ENCODE results near the gene SUGCT. TPM values are rescaled to one million over a fixed set of nuclear protein-coding genes. Genes with fewer than 3 reads are reported as not detected.

Gene SUGCT
- total RNA-seq, 1 experiment from 2014 or later: 14.4 TPM

DNA sequence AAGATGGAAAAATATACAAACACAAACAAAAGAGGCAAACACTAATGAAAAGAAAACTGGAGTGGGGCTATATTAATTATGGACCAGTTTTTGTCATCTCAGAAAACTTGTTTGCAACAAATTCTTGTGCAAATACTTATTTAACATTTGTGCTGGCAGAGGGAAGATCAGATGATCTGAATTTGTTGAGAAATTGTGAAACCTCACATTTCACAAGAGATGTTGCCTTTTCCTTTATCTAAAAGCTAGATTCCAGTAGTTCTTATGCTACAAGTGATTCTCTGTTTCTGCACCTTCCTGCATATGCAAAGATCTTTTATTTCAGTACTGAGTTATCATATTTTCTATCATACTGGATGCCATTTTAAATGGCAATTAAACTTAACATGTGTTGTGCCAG lies 320.7 kb downstream of the SUGCT start:
- in situ Hi-C loops (cut with HindIII; ENCODE audit: low pct_unique_long_range_greater_than_20kb, low sequenced_read_pairs): no loop called here
- peak; percentile 36 for DNase-seq (ENCODE audit: low read depth, low spot score)

DNA sequence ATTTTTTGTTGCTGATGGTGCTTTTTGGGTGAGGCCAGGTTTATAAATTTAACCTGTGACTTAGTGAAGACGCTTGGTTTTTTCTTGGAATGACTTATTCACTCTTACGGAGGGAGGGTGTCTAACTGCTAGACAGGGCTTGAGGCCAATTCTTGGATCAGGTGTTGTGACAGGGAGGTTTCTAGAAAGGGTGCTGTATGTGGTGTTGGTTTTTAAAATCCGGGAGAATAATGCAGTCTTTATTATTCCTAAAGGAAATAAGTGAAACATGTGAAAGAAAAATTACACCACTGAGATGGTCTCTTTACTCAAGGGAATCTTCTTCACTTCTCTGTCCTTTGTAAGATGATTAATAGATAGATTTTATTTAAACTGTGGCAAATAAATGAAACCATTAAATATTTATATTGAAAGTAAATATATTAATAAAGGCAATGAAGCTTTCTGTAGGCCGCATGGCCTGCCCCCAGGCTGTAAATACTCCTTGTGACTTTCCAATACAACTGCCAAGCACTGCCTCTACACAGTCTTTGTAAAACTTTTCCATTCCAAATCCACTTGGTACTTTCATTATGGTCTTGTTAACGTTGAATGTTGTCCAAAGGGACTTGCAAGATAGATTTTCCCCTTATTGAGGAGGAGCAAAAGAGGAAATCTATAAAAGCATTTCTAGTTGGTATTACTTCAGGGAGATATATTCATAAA lies 323.1 kb downstream of the SUGCT start:
- DNase-seq (ENCODE audit: low read depth, low spot score): peak; percentile 98
- in situ Hi-C loops (cut with HindIII; ENCODE audit: low pct_unique_long_range_greater_than_20kb, low sequenced_read_pairs): no loop called here

DNA sequence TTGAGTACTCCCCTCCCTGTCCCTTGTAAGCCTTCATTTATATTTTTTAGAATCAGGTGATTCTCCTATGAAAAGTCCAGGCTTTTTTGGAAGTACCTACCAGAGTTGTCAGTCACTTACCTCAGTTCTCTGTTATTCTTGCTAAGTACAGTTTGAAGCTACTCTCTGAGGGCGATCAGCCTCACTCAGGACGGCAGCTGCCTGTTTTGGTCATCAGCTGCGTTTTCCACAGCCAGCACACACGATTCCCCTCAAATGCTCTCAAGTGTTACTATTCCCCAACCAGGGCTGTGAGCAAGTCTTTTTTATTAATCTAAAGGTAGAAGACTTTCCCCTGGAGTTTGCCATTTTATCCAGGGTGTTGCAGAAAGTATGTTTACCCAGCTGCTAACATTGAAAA lies 328.6 kb downstream of the SUGCT start:
- DNase-seq (ENCODE audit: low read depth, low spot score): no peak
- in situ Hi-C loops (cut with HindIII; ENCODE audit: low pct_unique_long_range_greater_than_20kb, low sequenced_read_pairs): no loop called here

DNA sequence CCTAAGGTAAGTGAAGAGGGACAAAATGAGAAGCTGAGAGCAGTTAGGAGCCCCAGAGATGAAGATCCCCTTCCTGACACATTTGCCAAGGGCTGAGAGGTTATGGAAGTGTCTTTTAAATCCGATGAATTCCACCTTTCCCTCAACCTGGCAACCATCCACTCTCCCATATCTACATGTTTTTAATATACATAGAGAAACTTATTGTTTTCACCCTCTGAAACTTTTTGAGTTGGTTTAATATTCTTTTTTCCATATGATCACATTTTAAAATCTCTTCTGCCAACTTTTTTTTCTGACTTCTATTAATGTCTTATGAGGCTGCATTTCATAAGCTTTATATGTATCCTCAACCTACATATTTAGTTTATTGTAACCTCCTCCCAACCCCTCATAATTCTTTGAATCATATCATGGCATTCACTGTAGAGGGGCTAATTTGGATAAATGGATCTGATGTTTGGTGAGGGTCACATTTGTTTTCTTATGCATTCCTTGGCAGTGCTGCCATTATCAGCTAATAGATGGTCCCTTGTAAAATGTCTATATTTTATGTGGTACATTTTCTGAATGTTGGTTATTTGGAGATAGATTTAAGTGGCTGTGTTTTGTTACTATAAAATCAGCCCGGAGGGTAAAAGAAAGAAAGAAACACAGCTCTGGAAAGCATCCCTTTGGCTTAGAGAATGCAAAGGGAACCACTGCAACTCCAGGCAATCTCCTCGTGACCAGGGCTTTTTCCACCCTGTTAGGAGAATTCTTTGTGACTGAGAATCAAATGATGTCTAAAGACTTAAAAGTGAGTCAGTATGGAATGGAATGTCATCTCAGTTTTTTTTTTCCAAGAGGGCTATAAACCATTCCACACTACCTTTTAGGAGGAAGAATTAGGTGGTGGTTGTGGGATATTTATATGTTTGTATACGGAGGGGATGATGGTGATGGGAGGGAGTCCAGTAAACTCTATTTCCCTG lies 334.4 kb downstream of the SUGCT start:
- in situ Hi-C loops (cut with HindIII; ENCODE audit: low pct_unique_long_range_greater_than_20kb, low sequenced_read_pairs): no loop called here
- DNase-seq (ENCODE audit: low read depth, low spot score): peak; percentile 84

DNA sequence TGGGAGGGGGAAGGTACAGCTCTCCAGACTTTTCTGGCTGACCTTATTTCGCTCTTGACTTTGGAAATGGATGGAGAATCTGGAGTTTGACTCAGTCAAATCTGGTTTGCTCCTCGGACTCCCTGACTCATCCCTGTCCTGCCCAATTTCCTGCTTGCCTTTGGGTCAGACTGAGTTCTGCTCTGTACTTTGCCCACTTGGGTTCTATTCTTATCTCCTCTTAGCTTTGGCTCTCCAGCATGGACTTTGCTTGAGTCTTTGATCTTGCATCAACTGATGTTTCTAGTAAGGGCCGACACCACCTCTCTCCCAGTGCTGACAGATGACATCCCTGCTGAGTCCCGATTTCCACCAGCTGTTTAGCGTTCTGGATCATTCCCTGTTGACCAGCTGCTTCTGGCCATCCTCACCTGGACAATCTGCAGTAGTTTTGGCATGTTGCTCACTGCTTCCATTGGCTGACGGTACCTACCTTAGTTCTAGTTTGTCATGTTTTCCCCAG lies 335.3 kb downstream of the SUGCT start:
- DNase-seq (ENCODE audit: low read depth, low spot score): no peak
- in situ Hi-C loops (cut with HindIII; ENCODE audit: low pct_unique_long_range_greater_than_20kb, low sequenced_read_pairs): no loop called here

DNA sequence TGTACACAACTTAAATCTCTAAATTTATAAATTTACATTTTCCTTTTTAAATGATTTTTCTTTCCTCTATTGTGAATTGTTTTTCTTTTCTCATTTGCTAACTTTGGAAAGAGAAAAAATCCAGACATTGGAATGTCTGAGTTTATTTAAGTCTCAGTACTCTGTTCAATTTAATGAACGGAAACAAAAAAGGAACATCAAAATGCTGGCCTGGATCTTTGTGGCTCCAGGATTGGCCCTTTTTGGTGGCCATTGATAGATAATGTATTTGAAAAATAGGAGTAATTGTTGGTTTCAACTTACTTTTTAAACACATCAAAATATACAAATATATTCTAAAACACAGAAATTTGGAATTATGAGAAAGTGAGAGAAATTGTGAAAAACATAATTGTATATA lies 336.0 kb downstream of the SUGCT start:
- in situ Hi-C loops (cut with HindIII; ENCODE audit: low pct_unique_long_range_greater_than_20kb, low sequenced_read_pairs): no loop called here
- no peak for DNase-seq (ENCODE audit: low read depth, low spot score)

DNA sequence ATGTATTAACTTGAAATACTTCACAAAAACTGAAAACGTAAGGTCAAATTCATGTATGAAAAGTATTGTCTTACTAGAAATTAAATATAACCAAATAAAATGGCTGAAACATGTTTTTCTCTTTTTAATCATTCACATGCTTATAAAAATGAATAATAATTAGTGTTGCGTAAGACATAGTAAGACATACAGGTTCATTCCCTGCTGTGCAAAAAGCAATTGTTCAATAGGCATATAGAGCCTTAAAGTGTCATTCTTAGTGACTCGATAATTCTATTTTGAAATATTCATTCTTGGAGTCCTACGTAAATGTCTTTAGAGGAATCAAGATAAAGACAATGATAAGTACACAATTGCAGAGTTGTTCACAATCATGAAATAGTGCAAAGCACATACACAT lies 337.1 kb downstream of the SUGCT start:
- in situ Hi-C loops (cut with HindIII; ENCODE audit: low pct_unique_long_range_greater_than_20kb, low sequenced_read_pairs): no loop called here
- DNase-seq (ENCODE audit: low read depth, low spot score): no peak

DNA sequence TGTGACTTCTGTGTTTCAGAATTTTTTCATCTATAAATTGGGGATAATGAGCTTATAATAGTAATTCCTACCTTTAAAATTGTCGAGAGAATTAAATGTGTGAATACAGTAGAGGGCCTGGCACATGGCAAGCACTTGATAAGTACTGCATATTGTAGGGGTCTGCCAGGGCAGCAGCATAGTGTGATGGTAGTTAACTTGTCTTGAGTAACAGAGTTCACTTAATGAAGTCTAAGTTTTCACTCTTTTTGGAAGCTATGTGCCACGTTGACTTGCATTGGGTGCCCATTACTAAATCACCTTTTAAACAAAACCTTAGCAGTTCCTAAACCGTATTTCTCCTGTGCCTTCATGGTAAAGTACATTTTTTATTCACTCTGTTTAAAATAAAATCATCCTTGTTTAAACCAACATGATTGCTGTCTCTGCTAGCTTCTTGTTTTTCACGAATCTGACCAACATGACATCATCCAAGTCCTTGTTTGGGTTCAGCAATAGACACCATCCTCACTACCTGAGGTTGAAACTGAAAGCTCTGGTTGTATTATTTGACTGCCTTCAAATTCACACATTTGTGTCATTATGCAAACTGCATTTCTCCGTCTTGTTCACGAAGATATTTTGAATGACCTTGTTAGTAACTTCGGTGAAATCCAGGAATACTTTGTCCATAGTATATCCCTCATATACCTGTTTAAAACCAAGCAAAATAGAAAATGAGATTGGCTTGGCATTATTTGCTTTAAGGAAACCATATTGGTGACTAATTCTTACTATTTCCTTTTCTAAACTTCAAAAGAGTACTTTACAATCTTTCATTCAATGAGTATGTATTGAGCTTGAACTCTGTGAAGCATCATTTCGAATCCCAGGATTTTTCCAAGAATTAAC lies 340.2 kb downstream of the SUGCT start:
- in situ Hi-C loops (cut with HindIII; ENCODE audit: low pct_unique_long_range_greater_than_20kb, low sequenced_read_pairs): no loop called here
- no peak for DNase-seq (ENCODE audit: low read depth, low spot score)

DNA sequence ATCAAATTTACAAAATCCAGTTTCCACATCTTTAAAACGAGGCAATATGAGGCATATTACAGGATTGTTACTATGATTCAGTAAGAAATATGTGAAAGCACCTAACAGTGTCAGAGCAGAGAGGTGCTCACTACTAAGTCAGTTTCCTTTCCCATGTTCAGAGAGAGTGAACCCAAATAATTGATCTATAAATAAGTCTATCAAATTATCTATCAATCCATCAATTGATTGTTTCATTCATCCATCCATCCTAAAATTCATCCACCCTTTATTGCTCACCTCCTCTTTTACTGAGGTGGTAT lies 340.8 kb downstream of the SUGCT start:
- DNase-seq (ENCODE audit: low read depth, low spot score): no peak
- in situ Hi-C loops (cut with HindIII; ENCODE audit: low pct_unique_long_range_greater_than_20kb, low sequenced_read_pairs): no loop called here

DNA sequence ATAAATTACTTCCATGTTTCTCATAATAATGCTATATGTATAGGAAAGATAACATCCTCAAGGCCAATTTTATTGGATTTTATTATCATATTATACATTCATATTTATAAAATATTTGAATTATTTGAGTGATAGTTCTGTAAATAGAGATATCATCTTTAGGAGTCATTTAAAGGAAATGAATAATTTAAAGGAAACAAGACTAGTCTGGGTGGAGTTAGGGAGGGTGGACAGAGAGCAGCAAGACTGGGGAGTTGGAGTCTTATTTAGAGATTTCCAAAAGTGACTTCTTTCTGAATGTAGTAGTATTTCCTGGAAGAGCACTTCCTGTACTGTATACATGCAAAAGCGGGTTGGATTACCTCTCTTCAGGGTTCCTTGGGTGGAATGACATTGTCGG lies 342.3 kb downstream of the SUGCT start:
- no peak for DNase-seq (ENCODE audit: low read depth, low spot score)

DNA sequence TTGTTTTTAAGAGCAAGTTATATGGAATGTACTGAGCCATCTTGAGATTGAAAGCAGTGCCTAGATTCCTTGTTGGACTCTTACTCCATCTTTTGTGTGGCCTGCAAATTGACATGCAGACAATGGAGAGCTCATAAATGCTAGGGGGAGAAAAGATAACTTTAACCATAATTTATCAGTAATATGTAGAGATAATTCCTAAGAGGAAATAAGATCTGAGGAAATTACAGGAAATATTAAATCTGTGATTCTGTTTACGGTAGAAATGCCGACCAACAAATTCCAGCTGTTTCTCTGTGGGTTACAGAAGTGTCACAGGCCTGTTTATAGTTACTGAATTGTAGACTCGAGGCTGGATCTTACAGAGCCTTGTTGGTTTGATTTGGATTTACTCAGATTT lies 348.0 kb downstream of the SUGCT start:
- no peak for DNase-seq (ENCODE audit: low read depth, low spot score)
- in situ Hi-C loops (cut with HindIII; ENCODE audit: low pct_unique_long_range_greater_than_20kb, low sequenced_read_pairs): no loop called here

More for the DNA sequence above, 342.3 kb downstream of the SUGCT start:
- in situ Hi-C loops (cut with HindIII; ENCODE audit: low pct_unique_long_range_greater_than_20kb, low sequenced_read_pairs): no loop called here

DNA sequence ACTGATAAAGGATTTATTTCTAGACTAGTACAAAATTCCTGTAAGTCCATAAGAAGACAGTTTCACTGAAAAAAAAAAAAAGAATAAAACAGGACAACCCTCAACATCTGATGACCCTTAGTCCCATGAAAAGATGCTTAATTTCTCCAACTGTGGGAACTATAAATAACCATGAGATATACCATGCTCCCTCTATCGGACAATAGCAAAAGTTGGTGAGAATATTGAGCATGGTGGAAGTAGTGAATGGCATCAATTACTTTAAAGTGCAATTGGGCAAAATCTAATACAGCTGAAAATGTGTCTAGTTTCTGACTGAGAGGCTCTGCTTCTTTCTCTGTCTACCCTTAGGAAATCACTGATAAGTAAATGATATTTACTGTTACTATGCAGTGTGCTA lies 348.8 kb downstream of the SUGCT start:
- DNase-seq (ENCODE audit: low read depth, low spot score): peak; percentile 68
- in situ Hi-C loops (cut with HindIII; ENCODE audit: low pct_unique_long_range_greater_than_20kb, low sequenced_read_pairs): no loop called here

DNA sequence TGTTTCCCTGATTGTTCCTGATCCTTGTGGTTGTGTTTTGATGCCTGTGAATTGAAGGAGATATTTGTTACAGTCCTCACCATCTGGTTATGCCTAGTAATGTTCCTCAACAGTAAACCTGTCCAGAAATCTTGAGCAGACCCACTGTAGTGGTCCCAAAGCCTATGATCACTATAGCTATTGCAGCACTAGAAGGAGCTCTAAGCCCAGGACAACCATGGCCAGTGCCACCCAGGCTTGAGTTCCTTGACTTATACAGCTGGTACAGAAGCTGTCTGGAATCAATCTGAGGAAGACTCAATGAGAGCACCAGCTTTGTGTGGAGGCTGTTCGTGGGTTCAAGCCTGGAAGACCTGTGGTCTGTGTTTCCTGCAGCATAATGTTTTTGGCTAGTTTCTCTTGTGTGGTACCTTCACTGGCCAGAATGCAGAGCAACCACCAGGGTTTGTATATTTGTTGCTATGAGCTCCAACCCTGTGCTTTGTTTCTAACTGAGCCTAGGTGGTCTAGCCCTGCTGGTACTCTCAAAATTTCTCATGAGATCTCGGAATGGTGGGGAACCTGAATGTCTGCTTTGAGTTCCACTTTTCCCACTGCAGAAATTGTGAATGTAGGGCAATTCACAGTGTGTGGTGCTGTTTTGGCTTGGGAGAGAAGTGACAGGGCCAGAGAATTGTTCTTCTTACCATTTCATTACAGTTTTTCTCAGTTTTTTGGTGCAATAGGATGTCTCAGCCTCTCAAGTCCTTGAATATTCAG lies 355.2 kb downstream of the SUGCT start:
- peak; percentile 34 for DNase-seq (ENCODE audit: low read depth, low spot score)
- in situ Hi-C loops (cut with HindIII; ENCODE audit: low pct_unique_long_range_greater_than_20kb, low sequenced_read_pairs): no loop called here

DNA sequence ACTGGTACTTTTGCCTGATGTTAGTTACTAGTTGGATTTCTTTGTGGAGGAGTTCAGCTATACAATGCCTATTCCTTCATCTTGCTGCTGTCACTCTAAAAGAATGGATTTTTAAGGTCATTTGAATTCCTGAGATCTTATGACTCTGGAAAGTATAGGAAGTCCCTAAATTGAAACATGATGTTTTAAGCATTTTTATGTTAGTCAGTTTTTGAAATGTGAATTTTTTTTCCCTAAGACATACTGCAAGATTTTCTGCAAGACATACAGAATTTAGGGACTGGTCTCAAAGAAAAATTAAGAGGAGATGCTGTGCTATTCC lies 355.8 kb downstream of the SUGCT start:
- no peak for DNase-seq (ENCODE audit: low read depth, low spot score)
- in situ Hi-C loops (cut with HindIII; ENCODE audit: low pct_unique_long_range_greater_than_20kb, low sequenced_read_pairs): no loop called here

DNA sequence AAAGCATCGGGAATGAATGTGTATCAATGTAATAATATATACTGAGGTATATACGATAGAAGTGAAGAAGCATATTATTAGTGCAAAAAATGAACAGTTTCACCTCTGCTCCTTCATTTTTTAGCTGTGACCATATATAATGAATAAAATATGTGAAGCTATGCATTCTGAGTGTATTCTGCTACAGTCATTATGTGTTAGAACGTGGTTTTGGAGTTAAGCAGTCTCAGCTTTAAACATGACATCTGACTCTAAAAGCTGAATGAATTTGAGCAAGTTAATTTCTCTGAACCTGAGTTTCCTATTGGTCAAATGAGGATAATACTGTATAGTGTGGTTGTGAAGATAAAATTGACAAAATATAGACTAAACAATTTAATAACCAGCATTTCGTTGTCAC lies 358.1 kb downstream of the SUGCT start:
- no peak for DNase-seq (ENCODE audit: low read depth, low spot score)
- in situ Hi-C loops (cut with HindIII; ENCODE audit: low pct_unique_long_range_greater_than_20kb, low sequenced_read_pairs): no loop called here

DNA sequence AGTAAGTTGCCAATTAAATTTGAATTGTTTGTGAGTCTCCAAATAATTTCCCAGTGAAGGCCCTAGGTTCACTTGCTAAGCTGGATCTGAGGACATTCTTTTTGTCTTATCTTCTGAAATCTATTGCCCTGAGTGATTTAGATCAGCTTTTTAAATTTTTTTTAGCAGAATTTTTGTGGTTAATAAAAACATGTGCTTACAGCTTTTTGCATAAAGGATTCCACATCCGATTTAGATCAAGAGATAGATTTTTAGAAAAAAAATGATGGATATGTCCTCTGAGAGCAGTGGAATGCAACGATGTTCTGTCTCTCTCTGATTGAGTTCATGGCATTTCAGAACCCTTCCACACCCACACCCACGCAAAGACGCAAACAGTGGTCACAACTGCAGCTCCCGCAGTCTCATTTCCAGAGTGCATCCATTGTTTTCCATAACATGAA lies 358.8 kb downstream of the SUGCT start:
- in situ Hi-C loops (cut with HindIII; ENCODE audit: low pct_unique_long_range_greater_than_20kb, low sequenced_read_pairs): no loop called here
- peak; percentile 95 for DNase-seq (ENCODE audit: low read depth, low spot score)

DNA sequence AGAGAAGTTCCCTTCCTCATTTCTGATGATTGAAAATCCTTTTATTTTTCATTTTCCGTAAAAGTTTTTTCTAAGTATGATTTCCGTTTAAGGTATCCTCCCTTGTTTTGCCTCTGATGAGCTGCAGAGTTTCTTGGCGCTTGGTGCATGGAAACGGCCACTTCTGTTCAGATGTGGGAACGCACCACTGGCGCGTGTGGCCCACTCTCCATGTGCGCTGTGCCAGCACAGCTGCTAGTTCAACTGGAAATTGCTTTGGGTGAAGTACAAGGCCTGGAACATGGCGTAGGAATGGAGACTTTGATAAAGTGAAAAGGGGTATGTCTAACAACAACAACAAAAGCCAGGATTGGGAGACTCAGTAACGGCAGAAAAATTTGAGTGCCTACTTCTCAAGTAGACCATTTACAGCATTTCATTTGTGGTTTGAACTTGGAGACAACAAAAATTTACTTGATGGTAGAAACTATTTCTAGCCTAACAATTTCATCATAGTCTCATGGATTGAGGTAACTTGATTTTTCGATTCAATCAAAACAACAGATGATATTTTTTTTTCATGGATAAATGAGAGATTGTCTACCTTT lies 364.2 kb downstream of the SUGCT start:
- in situ Hi-C loops (cut with HindIII; ENCODE audit: low pct_unique_long_range_greater_than_20kb, low sequenced_read_pairs): no loop called here
- DNase-seq (ENCODE audit: low read depth, low spot score): no peak
